Stimulated activated CD4-positive, alpha-beta T cell treated with anti-CD3 and anti-CD28 coated beads, Interleukin-1b, Interleukin-23, amount 100 ng/mL, for 4 hours (primary cell): Measurements from ENCODE around the gene ZBTB7C.

ENCODE experiments used
- DNase-seq, 2 donors: peaks; one replicate each; pipeline ENCODE4 v3.0.0-alpha.2; 2020; ENCODE audit warnings: low read depth in 2 of 2

Gene ZBTB7C

GRCh38 chr18:48034651-48035555, 374.3 kb downstream of the ZBTB7C start:
- DNase-seq = no peak

- no peak for DNase-seq
Observed at GRCh38 chr18:48033790-48034650, 375.2 kb downstream of the ZBTB7C start.

GRCh38 chr18:48032876-48033789, 376.1 kb downstream of the ZBTB7C start:
- no peak for DNase-seq

- DNase-seq = no peak
Observed at GRCh38 chr18:48031641-48032040, 377.5 kb downstream of the ZBTB7C start.

GRCh38 chr18:48030616-48031480, 378.3 kb downstream of the ZBTB7C start:
- DNase-seq = no peak

GRCh38 chr18:48029296-48029986, 379.7 kb downstream of the ZBTB7C start:
- DNase-seq = no peak

- no peak for DNase-seq
Observed at GRCh38 chr18:48028696-48029095, 380.5 kb downstream of the ZBTB7C start.

GRCh38 chr18:48028081-48028480, 381.1 kb downstream of the ZBTB7C start:
- no peak for DNase-seq

- no peak for DNase-seq
Observed at GRCh38 chr18:48027401-48027963, 381.7 kb downstream of the ZBTB7C start.

GRCh38 chr18:48026216-48026615, 383.0 kb downstream of the ZBTB7C start:
- no peak for DNase-seq

- DNase-seq = no peak
Observed at GRCh38 chr18:48024881-48025660, 384.1 kb downstream of the ZBTB7C start.

- DNase-seq = no peak
Observed at GRCh38 chr18:48024009-48024512, 385.1 kb downstream of the ZBTB7C start.

GRCh38 chr18:48023334-48024008, 385.7 kb downstream of the ZBTB7C start:
- no peak for DNase-seq

- no peak for DNase-seq
Observed at GRCh38 chr18:48022531-48023329, 386.5 kb downstream of the ZBTB7C start.

GRCh38 chr18:48022021-48022420, 387.2 kb downstream of the ZBTB7C start:
- no peak for DNase-seq

GRCh38 chr18:48021273-48021914, 387.8 kb downstream of the ZBTB7C start:
- DNase-seq = no peak
